HG03439 (cell line): Measurements from ENCODE around the gene COX6A1.
A peak's percentile ranks its signal among the peaks of the same experiment; 100 is the strongest.
"Not testable (repeated sequence)": the region's sequence is repeated elsewhere in the genome, so short reads cannot be mapped to it uniquely, and the experiment has no call there.

ENCODE experiments used
- ATAC-seq: cut with Tn5 transposase; IDR thresholded peaks from one replicate; pipeline ENCODE4 v1.9.1; 2021; ENCODE audit warnings: mild to moderate bottlenecking, moderate library complexity; ENCODE audit not compliant: unreplicated experiment

Gene COX6A1

DNA sequence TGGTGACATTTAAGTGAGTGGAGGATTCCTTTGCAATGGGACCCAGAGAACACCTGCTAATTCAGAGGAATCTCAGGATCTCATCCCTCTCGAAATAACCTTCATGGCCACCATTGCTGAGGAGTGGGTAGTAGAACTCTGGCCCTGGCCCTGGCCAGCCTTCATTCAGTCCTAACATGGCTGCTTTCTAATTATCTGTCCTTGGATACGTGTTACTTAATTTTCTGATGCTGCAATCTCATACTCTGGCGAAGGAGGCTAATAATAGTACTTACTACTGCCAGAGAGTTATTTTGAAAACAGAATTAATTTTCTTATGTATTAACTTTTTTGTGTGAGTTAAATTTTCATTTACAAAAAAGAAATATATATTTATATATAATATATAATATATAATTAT, 12.1 kb upstream of the COX6A1 start:
- no peak for ATAC-seq

GRCh38 chr12:120428597-120429229, 9.2 kb upstream of the COX6A1 start:
- no peak for ATAC-seq

DNA sequence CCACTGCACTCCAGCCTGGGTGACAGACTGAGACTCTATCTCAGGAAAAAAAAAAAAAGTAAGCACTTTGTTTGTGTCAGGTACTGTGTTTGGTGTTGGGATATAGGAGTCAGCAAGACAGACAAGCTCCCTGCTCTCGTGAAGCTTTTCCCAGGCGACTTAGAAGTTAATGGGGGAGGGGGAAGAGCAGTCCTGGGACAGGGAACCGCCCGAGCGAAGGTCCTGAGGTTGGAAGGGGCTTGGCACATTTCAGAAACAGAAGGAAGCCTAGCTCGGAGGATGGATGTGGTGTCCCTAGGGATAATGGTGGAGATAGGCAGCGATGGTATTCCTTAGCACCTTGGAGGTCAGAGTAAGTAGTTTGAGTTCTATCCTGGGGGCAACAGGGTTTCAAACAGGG, 8.5 kb upstream of the COX6A1 start:
- no peak for ATAC-seq

DNA sequence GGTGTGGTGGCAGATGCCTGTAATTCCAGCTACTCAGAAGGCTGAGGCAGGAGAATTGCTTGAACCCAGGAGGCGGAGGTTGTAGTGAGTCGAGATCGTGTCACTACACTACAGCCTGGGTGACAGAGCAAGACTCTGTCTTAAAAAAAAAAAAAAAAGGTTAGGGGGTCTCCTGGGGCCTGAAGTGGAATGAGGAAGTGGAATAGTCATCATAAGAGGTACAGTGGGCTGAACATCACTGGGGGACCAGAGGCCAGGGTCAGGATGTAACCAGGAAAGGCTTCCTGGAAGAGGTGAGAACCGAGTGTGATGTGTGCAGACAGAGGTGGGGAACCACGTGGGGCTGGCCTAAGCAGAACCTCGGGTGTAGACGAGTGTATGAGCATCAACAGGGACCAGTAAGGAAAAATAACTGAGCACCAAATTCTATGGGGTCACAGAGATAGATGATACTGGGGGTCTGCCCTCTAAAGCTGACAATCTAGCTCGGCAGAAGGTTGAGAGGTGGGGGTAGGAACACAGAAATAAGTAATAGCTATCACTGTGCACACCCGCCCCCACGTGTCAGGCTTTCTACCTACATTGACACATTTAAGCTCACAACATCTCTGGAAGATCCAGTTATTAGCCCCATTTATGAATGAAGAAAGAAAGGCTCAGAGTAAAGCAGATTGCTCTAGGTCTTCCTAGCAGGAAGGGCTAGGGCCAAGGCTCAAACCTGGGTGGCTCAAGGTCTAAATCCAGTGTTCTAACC, 5.0 kb upstream of the COX6A1 start:
- no peak for ATAC-seq

GRCh38 chr12:120438495-120439198, 734 bp downstream of the COX6A1 start:
- ATAC-seq = no peak

GRCh38 chr12:120439646-120440247, 1.8 kb downstream of the COX6A1 start:
- no peak for ATAC-seq

GRCh38 chr12:120444676-120445075, 6.8 kb downstream of the COX6A1 start:
- no peak for ATAC-seq

GRCh38 chr12:120445911-120446843, 8.3 kb downstream of the COX6A1 start, which contains the start of the genes GATC and TRIAP1:
TSS of gene GATC (plus strand) at chr12:120446444. CDS start at chr12:120446481, 37 bp downstream.
TSS of gene TRIAP1 (minus strand) at chr12:120446384. CDS start at chr12:120446372, 12 bp downstream.
- peak; percentile 92 for ATAC-seq

- ATAC-seq = not testable (repeated sequence)
Measured at GRCh38 chr12:120446844-120447178, 8.9 kb downstream of the COX6A1 start.

DNA sequence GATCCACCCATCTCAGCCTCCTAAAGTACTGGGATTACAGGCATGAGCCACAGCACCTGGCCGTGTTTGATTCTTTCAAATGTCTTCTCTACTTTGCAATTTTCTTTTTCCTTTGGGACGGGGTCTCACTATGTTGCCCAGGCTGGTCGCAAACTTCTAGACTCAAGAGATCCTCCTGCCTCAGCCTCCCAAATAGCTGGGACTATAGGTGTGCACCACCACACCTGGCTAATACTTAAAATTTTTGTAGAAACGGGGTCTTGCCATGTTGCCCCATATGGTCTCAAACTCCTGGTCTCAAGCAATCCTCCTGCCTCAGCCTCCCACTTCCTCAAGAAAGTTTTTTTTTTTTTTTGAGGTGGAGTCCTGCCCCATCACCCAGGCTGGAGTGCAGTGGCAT, 10.1 kb downstream of the COX6A1 start:
- ATAC-seq = no peak

- not testable (repeated sequence) for ATAC-seq
Measured at GRCh38 chr12:120452524-120452923, 14.6 kb downstream of the COX6A1 start.

- no peak for ATAC-seq
Measured at GRCh38 chr12:120453060-120453750, 15.3 kb downstream of the COX6A1 start.

- ATAC-seq = no peak
Measured at GRCh38 chr12:120453977-120454376, 16.1 kb downstream of the COX6A1 start.

GRCh38 chr12:120455302-120455701, 17.4 kb downstream of the COX6A1 start:
- ATAC-seq = no peak

- ATAC-seq = no peak
Measured at GRCh38 chr12:120457133-120457532, 19.2 kb downstream of the COX6A1 start.

GRCh38 chr12:120460157-120460556, 22.2 kb downstream of the COX6A1 start:
- no peak for ATAC-seq

- no peak for ATAC-seq
Measured at GRCh38 chr12:120462099-120462640, 24.3 kb downstream of the COX6A1 start.

DNA sequence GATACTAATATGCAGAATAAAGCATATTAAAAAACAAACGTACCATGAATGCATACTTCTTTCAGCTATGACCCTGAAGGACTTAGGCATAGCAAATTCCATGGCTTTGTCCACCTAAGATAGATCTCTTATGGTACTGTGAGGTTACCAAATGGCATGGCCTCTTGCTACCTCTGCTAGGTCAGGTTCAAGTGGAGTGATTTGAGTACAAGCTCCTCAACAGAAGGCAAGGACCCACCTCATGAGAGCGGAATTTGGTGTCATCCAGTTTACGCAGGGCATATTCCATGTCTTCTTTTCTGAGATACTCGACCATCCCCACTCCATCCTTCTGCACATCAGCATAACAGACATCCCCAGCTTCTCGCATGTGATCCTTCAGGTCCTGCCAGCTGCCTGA, 25.8 kb downstream of the COX6A1 start:
- no peak for ATAC-seq

- no peak for ATAC-seq
Measured at GRCh38 chr12:120465756-120466155, 27.8 kb downstream of the COX6A1 start.
